Measurements from ENCODE around the gene SIM2.
"Not testable (repeated sequence)": the region's sequence is repeated elsewhere in the genome, so short reads cannot be mapped to it uniquely, and the experiment has no call there.

Gene SIM2

DNA sequence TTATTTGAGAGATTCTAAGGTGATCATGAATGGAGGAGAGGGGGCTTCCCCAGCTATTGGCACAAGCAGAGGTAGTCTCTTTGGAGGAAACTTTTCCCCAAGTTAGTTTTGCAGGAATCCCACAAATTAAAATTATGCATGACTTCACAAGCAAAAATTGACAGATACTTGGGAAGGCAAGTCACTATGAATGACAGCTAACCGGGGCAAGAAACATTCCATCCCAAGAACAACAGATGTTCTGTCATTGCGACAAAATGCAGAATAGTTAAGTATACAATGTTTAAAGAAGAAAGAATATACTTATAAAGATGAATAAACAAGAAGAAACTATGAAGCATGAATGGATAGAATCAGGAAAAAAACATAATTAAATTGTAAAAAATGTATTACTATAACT lies 27.1 kb upstream of the SIM2 start:
- DNase-seq (ENCODE audit: low spot score in 2 of 2) (no peak), ATAC-seq (replicated peaks; ENCODE audit: extremely low read depth, poor library complexity, severe bottlenecking) (no peak)
- H3K4me3 Mint-ChIP-seq: no peak overlapping the region
- H3K36me3 Mint-ChIP-seq (ENCODE audit: insufficient read depth): no peaks in the 10 kb centered on the region
- H3K9me3 Mint-ChIP-seq: no peaks in the 10 kb centered on the region
- peaks cover 65% of the 10 kb centered on the region for H3K27me3 Mint-ChIP-seq
- H3K27ac Mint-ChIP-seq (ENCODE audit: low read depth): no peak overlapping the region
- no peaks in the 10 kb centered on the region for H3K4me1 Mint-ChIP-seq

DNA sequence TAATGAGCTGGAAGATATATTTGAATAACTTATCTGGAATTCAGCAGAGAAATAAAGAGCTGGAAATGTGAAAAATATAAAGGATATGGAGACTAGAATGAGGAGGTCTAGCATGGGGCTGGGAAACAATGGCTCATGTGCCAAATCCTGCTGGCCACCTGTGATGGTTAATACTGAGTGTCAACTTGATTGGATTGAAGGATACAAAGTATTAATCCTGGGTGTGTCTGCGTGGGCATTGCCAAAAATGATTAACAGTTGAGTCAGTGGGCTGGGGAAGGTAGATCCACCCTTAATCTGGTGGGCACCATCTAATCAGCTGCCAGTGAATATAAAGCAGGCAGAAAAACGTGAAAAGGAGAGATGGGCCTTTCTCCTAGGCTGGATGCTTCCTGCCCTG lies 26.6 kb upstream of the SIM2 start:
- H3K36me3 Mint-ChIP-seq (ENCODE audit: insufficient read depth); H3K4me3 Mint-ChIP-seq; ATAC-seq (replicated peaks; ENCODE audit: extremely low read depth, poor library complexity, severe bottlenecking); H3K9me3 Mint-ChIP-seq; H3K27ac Mint-ChIP-seq (ENCODE audit: low read depth); H3K4me1 Mint-ChIP-seq; DNase-seq (ENCODE audit: low spot score in 2 of 2): not testable (repeated sequence)
- H3K27me3 Mint-ChIP-seq: peaks cover 66% of the 10 kb centered on the region

DNA sequence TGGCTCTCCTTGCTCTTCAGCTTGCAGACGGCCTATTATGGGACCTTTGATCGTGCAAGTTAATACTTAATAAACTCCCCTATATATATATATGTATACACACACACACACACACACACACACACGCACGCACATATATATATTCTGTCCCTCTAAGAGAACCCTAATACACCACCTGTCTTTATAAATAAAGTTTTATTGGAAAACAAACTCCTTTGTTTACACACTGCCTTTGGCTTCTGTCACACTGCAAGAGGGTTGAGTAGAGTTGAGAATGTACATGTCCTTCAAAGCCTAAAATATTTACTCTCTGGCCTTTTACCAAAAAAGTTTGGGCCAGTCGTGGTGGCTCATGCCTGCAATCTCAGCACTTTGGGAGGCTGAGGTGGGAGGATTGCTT lies 26.2 kb upstream of the SIM2 start:
- H3K36me3 Mint-ChIP-seq (ENCODE audit: insufficient read depth): no peaks in the 10 kb centered on the region
- no peak for ATAC-seq (replicated peaks; ENCODE audit: extremely low read depth, poor library complexity, severe bottlenecking)
- no peaks in the 10 kb centered on the region for H3K9me3 Mint-ChIP-seq
- no peak overlapping the region for H3K27ac Mint-ChIP-seq (ENCODE audit: low read depth)
- DNase-seq (ENCODE audit: low spot score in 2 of 2): no peak
- H3K4me3 Mint-ChIP-seq: no peak overlapping the region
- H3K4me1 Mint-ChIP-seq: no peaks in the 10 kb centered on the region
- H3K27me3 Mint-ChIP-seq: peaks cover 66% of the 10 kb centered on the region

DNA sequence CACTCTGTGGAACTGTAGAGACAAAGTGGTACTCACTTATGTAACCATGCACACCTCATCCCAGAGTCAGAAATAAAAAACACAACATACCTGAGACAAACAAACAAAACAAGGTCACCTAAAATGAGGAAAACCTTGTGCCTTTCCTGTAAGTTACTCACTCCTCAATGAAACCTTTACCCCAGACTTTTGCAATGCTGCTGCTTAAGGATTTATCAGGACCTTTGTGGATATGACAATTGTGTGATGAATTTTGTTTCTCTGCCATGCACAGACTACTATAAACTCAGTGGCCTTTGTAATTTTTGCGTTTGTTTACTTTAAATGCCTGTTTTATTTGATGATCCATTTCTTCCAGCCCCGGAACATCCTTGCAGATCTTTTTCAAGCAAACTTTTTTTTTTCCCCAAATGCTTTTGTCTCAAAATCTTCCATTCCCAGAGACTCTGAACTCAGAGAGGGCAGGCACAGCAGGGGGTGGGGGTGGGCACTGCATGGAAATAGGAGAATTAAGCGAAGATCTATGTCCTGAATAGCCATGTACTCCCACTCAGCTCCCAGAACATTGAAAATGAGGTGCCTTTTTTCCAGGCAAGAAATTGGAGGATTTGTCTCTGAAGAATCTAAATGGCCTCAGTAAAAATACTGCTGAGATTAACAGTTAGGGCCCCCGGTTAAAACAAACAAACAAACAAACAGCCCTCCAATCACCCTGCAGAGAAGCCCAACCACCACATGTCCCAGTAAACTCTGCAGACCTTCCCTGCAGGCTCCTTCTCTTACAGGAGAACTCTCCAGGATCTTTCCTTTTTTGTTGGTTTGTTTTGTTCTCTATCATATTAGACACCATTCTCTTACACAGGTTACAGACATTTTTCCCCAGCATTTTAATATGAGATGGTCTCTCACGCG lies 22.6 kb upstream of the SIM2 start:
- Mint-ChIP-seq H3K9me3 (peaks cover 10% of the 10 kb centered on the region), H3K4me3 (no peak overlapping the region), H3K27ac (ENCODE audit: low read depth) (no peak overlapping the region), H3K4me1 (no peaks in the 10 kb centered on the region), H3K27me3 (peaks cover 71% of the 10 kb centered on the region), H3K36me3 (ENCODE audit: insufficient read depth) (no peaks in the 10 kb centered on the region)
- DNase-seq (ENCODE audit: low spot score in 2 of 2) (no peak), ATAC-seq (replicated peaks; ENCODE audit: extremely low read depth, poor library complexity, severe bottlenecking) (no peak)

DNA sequence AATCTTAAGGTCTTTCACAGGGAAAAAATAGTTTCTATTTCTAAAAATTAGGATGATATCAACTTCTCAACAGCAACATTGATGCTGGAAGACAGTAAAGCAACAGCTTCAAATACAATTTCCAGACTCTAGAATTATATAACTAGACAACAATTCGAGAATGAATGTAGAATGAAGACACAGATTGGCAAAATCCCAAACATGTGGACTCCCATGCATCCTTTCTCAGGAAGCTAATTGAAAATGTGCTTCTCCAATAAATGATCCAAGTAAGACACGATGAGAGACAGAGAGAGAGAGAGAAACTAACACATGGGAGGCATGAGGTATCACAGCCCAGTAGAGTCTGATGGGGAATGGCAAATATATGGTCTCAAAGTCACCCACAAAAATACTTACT lies 21.5 kb upstream of the SIM2 start:
- Mint-ChIP-seq H3K4me1 (no peaks in the 10 kb centered on the region), H3K27me3 (peaks cover 71% of the 10 kb centered on the region), H3K27ac (ENCODE audit: low read depth) (no peak overlapping the region), H3K4me3 (no peak overlapping the region), H3K36me3 (ENCODE audit: insufficient read depth) (no peaks in the 10 kb centered on the region), H3K9me3 (peaks cover 16% of the 10 kb centered on the region)
- ATAC-seq (replicated peaks; ENCODE audit: extremely low read depth, poor library complexity, severe bottlenecking): no peak
- DNase-seq (ENCODE audit: low spot score in 2 of 2): no peak

DNA sequence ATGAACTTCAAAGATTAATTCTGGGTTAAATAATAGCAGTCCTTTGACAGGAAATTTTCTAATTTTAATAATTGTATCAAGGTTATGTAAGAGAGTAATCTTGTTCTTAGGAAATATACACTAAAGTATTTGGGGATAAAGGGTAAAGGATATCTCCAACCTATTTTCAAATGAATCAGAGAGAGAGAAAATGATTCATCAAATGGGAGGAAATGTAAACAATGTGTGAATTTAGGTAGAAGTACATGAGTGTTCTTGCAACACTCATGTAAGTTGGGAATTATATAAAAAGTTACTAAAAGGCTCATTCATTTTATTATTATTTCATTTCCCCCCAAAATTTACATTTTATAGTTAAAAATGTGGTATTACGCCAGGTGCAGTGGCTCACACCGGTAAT lies 20.4 kb upstream of the SIM2 start:
- H3K4me3 Mint-ChIP-seq: no peak overlapping the region
- no peak overlapping the region for H3K27ac Mint-ChIP-seq (ENCODE audit: low read depth)
- no peaks in the 10 kb centered on the region for H3K4me1 Mint-ChIP-seq
- H3K36me3 Mint-ChIP-seq (ENCODE audit: insufficient read depth): no peaks in the 10 kb centered on the region
- ATAC-seq (replicated peaks; ENCODE audit: extremely low read depth, poor library complexity, severe bottlenecking) (no peak), DNase-seq (ENCODE audit: low spot score in 2 of 2) (no peak)
- H3K9me3 Mint-ChIP-seq: peaks cover 16% of the 10 kb centered on the region
- peaks cover 80% of the 10 kb centered on the region for H3K27me3 Mint-ChIP-seq

DNA sequence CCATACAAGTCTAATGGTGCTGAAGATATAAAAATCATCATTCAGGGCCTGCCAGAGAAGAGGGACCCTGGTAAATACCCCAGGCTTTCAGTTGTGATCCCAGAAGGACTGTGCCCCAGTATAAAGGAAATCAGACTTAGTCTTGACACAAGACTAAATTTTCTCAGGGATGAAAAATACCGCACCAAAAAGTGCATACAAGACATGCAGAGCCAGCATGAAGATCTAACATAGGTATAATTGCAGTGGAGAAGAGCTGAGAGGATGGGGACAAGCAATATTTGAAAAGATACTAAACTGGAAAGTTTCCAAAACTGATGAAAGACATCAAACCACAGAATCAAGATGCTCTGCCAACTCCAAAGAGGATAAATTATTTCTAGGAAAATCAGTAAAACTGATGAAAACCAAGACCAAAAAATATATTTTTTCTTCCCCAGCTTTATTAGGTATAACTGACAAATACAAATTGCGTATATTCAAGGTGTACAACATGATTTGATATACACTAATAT lies 17.7 kb upstream of the SIM2 start:
- no peaks in the 10 kb centered on the region for H3K4me1 Mint-ChIP-seq
- no peak overlapping the region for H3K27ac Mint-ChIP-seq (ENCODE audit: low read depth)
- DNase-seq (ENCODE audit: low spot score in 2 of 2) (no peak), ATAC-seq (replicated peaks; ENCODE audit: extremely low read depth, poor library complexity, severe bottlenecking) (no peak)
- no peak overlapping the region for H3K4me3 Mint-ChIP-seq
- peaks cover 1% of the 10 kb centered on the region for H3K36me3 Mint-ChIP-seq (ENCODE audit: insufficient read depth)
- peaks cover 16% of the 10 kb centered on the region for H3K9me3 Mint-ChIP-seq
- peaks cover 92% of the 10 kb centered on the region for H3K27me3 Mint-ChIP-seq

DNA sequence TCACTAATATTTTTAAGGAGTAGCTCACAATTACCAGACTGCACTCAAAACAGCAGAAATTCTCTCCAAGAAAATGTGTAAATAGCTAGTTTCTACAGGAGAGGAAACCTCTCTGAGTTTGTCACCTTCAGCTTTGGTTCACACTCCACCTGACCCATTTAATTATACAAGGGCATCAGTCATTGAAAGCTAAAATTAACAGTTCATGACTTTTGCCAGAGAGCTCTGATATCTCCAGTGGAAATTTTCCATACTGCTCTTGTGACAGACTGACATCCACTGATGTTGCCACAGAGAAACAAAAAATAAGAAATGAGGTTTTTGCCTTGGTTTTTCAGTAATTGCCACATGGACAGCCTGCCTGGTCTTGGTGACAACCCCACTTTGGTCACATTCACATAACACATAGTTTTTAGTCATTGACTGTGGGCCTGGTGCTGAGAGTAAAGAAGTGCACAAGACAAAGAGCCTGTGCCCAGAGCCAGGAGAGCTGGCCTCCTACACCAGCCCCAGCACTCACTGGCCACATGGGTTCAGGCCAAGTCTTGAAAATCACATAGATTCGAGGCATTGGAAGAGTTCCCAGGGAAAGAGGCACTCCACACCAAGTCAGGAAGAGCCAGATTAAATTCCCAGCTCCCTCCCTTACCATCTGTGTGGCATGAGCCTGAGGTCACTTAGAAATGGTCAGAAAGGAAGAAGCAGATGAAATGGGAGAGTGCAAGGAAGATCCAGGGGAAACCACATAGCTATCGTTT lies 13.8 kb upstream of the SIM2 start:
- no peaks in the 10 kb centered on the region for H3K4me1 Mint-ChIP-seq
- H3K36me3 Mint-ChIP-seq (ENCODE audit: insufficient read depth): peaks cover 1% of the 10 kb centered on the region
- H3K9me3 Mint-ChIP-seq: peaks cover 14% of the 10 kb centered on the region
- DNase-seq (ENCODE audit: low spot score in 2 of 2) (no peak), ATAC-seq (replicated peaks; ENCODE audit: extremely low read depth, poor library complexity, severe bottlenecking) (no peak)
- no peak overlapping the region for H3K4me3 Mint-ChIP-seq
- peaks cover 93% of the 10 kb centered on the region for H3K27me3 Mint-ChIP-seq
- no peak overlapping the region for H3K27ac Mint-ChIP-seq (ENCODE audit: low read depth)

DNA sequence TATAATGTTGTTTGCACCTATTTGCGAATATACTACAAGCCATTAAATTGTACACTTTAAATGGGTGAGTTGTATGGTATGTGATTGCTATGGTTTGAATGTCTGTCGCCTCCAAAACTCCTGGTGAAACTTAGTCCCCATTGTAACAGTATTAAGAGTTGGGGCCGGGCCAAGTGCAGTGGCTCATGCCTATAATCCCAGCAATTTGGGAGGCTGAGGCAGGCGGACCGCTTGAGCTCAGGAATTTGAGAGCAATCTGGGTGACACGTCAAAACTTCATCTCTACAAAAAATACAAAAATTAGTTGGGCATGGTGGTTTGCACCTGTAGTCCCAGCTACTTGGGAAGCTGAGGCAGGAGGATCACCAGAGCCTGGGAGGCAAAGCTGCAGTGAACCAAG lies 12.0 kb upstream of the SIM2 start:
- DNase-seq (ENCODE audit: low spot score in 2 of 2) (no peak), ATAC-seq (replicated peaks; ENCODE audit: extremely low read depth, poor library complexity, severe bottlenecking) (no peak)
- Mint-ChIP-seq H3K36me3 (ENCODE audit: insufficient read depth) (peaks cover 1% of the 10 kb centered on the region), H3K4me1 (no peaks in the 10 kb centered on the region), H3K27me3 (peaks cover 94% of the 10 kb centered on the region), H3K9me3 (peaks cover under 1% of the 10 kb centered on the region), H3K4me3 (no peak overlapping the region), H3K27ac (ENCODE audit: low read depth) (no peak overlapping the region)

DNA sequence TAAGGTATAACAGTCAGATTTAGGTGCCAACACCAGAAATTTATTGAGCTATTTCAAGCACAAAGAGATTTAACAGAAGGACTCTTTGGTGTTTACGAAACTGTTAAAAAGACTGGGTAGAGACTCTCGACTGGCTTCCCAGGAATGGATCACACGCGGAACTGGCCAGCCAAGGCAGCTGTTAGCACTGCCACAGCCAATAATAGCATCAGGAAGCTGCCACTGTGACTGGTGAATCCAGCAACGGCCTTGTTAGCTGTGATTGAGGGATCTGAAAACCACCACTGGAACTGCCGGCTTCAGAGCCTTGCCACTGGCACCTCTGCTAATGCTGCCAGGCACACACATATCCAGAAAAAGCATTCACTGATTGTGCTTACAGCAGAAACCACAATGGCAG lies 10.6 kb upstream of the SIM2 start:
- Mint-ChIP-seq H3K9me3 (no peaks in the 10 kb centered on the region), H3K27ac (ENCODE audit: low read depth) (no peak overlapping the region), H3K4me1 (no peaks in the 10 kb centered on the region), H3K4me3 (no peak overlapping the region), H3K36me3 (ENCODE audit: insufficient read depth) (peaks cover 1% of the 10 kb centered on the region), H3K27me3 (peaks cover 94% of the 10 kb centered on the region)
- ATAC-seq (replicated peaks; ENCODE audit: extremely low read depth, poor library complexity, severe bottlenecking) (no peak), DNase-seq (ENCODE audit: low spot score in 2 of 2) (no peak)

DNA sequence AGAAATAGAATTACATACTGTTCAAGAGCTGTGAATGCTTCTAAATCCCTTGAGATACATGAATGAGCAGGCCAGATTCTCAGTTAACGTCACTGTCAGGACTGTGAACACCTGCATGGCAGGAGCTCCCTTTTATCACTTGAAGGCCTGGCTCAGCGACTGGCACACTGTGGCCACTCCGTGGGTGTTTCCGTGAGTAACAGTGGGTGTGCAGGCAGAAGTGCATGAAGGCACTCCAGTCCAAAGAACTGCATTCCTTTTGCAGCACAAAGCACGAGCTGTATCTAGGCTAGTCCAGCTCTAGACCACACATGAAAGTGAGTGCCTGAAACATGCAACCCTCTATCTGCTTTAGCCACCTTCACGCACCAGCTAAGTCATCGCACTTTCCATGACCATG lies 9.6 kb upstream of the SIM2 start:
- Mint-ChIP-seq H3K9me3 (no peaks in the 10 kb centered on the region), H3K4me3 (no peak overlapping the region), H3K4me1 (no peaks in the 10 kb centered on the region), H3K27ac (ENCODE audit: low read depth) (no peak overlapping the region), H3K36me3 (ENCODE audit: insufficient read depth) (no peaks in the 10 kb centered on the region), H3K27me3 (peaks cover 96% of the 10 kb centered on the region)
- ATAC-seq (replicated peaks; ENCODE audit: extremely low read depth, poor library complexity, severe bottlenecking) (no peak), DNase-seq (ENCODE audit: low spot score in 2 of 2) (no peak)

DNA sequence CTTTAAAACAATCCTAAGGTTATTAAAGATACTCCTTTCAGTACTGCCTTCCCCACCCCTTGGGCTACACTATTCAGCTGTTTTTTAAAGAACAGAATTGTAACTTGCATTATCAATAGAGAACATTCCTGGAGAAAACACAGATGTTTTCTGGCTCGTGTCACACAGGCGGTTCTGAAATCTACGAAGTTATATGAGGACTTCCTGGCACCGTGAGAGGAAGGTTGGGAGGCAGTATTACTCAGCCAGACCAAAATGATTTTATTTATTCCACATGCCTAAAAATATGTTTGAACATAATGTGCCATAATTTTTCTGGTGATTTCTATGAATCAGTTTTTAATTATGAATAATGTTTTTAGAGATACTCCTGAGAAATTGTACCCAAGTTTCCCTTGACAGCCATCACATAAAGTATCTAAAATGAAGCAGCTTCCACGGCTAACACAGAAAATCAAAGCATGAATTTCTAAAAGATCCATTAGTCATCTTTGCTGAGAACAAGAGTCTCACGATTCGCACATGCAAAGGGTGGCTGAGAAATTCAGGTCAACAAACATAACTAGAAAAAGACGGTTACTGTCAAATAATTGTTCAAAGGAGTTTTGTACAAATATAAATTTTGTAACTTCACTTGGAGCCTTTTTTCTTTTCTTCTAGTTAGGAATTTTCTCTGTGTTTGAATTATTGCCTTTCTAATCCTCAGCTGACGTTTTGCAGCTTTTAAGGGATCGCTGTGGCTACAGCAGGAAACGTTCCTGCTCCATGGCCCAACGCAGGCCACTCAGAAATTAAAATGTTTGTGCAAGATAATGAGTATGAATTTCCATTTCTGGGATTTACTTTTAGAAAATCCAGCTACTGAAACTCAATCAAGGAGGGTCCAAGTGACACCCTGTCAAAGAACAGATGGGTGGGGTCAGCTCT lies 8.0 kb upstream of the SIM2 start:
- H3K27me3 Mint-ChIP-seq: peaks cover 96% of the 10 kb centered on the region
- no peaks in the 10 kb centered on the region for H3K4me1 Mint-ChIP-seq
- no peaks in the 10 kb centered on the region for H3K9me3 Mint-ChIP-seq
- DNase-seq (ENCODE audit: low spot score in 2 of 2): no peak
- no peak for ATAC-seq (replicated peaks; ENCODE audit: extremely low read depth, poor library complexity, severe bottlenecking)
- H3K36me3 Mint-ChIP-seq (ENCODE audit: insufficient read depth): no peaks in the 10 kb centered on the region
- no peak overlapping the region for H3K4me3 Mint-ChIP-seq
- no peak overlapping the region for H3K27ac Mint-ChIP-seq (ENCODE audit: low read depth)

All from central memory CD8-positive, alpha-beta T cell (primary cell).